PC-3 (cell line): Measurements from ENCODE around the gene SLC48A1.

Experiments used
- CTCF ChIP-seq: fragments of 300-600 bp; sonication (generic); conservative IDR thresholded peaks from 2 replicates; pipeline ENCODE4 v1.5.1; 2017; ENCODE audit warnings: antibody characterized with exemption, low read depth, mild to moderate bottlenecking, low read length
- EZH2 ChIP-seq: fragments of 300-600 bp; sonication (generic); IDR thresholded peaks from one replicate; pipeline ENCODE4 v1.6.1; 2017; ENCODE audit warnings: antibody characterized with exemption, mild to moderate bottlenecking, low read length; ENCODE audit not compliant: unreplicated experiment
- EZH2phosphoT487 ChIP-seq: fragments of 300-600 bp; sonication (generic); IDR thresholded peaks from 2 replicates; pipeline ENCODE4 v1.6.1; 2018; ENCODE audit warnings: mild to moderate bottlenecking, antibody characterized with exemption, low read length, borderline replicate concordance

DNA sequence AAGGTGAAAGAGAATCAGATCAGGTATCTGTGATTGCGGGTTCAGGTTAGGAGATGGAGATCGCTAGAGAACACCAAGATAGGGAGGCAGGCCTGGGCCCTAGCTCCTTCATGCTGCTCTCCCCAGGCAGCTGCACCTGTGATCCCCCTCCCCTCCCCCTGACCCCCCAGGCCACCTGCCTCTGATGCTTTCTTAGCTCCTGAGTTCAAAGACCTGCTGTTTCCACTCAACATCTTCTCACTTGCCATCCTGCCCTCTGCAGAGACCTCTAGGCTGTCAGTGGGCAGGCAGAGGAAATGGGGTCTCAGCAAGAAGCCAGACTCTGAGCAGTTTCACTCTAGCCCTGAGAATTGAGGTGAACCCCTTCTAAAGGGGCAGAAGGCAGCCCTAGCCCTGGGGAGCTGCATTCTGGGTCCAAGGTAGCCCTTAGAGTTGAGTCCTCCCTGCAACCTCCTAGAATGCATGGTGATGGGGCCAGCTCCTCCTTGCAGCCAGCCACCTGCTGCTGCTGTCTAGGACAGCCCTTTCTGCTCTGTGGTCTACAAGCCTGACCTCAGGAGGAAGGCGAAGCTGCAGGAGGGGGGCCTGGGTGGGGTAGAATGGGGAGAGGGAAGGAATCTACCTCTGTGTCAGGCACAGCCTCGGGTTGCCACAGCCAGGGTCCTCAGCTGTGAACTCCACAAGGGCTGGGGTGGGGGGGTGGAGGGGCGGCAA, 6.4 kb upstream of the SLC48A1 start:
- TF ChIP-seq CTCF (no peak), EZH2 (no peak), EZH2phosphoT487 (no peak)
